PFSK-1 (cell line): ENCODE measurements around the gene FER.

ENCODE experiments used
- FOXP2 ChIP-seq: optimal IDR thresholded peaks from 2 replicates; pipeline ENCODE3; 2011; ENCODE audit warnings: borderline replicate concordance, control low read depth, inconsistent platforms; ENCODE audit not compliant: insufficient read depth; ENCODE audit errors: extremely low read length, extremely low read depth
- POLR2AphosphoS5 ChIP-seq: IDR thresholded peaks from 2 replicates; pipeline ENCODE4 v1.6.1; 2012; ENCODE audit warnings: low read depth, mild to moderate bottlenecking, control low read depth, low read length, moderate library complexity
- SIN3A ChIP-seq: IDR thresholded peaks from 2 replicates; pipeline ENCODE4 v1.6.1; 2012; ENCODE audit warnings: mild to moderate bottlenecking, low read length, moderate library complexity, borderline replicate concordance; ENCODE audit not compliant: insufficient read depth
- TAF1 ChIP-seq: IDR thresholded peaks from 2 replicates; pipeline ENCODE4 v1.6.1; 2012; ENCODE audit warnings: low read length, control low read depth, borderline replicate concordance; ENCODE audit not compliant: insufficient read depth
- TF ChIP-seq, protein P1 (sequence below), 2 experiments: IDR thresholded peaks; 2 replicates each; pipeline versions ENCODE4 v1.6.1 to v1.8.0; 2011 to 2012; ENCODE audit warnings: low read depth in 2 of 2, low read length in 2 of 2, control low read depth in 1 of 2, inconsistent platforms in 1 of 2, mild to moderate bottlenecking in 1 of 2, moderate library complexity in 1 of 2; ENCODE audit not compliant: insufficient read depth in 1 of 2

FER gene

DNA sequence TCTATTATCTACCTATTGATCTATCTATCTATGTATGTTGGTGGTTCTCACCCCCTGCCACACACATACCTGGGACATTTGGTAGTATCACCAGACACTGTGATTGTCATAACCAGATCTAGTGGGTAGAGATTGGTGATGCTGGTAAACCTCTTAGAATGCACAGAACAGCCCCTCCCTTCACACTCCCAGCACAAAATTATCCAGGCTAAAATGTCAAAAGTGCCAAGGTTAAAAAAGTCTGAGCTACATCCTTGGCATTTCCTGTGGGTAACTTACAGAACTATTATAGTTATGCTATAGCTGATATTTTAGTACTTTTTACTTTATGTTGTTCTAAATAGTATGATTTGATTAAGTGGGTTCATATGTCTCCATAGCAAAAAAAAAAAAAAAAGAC, 151.0 kb downstream of the FER start:
- no peak for TF ChIP-seq POLR2AphosphoS5
- TF ChIP-seq TAF1 = no peak
- TF ChIP-seq, protein P1, sequence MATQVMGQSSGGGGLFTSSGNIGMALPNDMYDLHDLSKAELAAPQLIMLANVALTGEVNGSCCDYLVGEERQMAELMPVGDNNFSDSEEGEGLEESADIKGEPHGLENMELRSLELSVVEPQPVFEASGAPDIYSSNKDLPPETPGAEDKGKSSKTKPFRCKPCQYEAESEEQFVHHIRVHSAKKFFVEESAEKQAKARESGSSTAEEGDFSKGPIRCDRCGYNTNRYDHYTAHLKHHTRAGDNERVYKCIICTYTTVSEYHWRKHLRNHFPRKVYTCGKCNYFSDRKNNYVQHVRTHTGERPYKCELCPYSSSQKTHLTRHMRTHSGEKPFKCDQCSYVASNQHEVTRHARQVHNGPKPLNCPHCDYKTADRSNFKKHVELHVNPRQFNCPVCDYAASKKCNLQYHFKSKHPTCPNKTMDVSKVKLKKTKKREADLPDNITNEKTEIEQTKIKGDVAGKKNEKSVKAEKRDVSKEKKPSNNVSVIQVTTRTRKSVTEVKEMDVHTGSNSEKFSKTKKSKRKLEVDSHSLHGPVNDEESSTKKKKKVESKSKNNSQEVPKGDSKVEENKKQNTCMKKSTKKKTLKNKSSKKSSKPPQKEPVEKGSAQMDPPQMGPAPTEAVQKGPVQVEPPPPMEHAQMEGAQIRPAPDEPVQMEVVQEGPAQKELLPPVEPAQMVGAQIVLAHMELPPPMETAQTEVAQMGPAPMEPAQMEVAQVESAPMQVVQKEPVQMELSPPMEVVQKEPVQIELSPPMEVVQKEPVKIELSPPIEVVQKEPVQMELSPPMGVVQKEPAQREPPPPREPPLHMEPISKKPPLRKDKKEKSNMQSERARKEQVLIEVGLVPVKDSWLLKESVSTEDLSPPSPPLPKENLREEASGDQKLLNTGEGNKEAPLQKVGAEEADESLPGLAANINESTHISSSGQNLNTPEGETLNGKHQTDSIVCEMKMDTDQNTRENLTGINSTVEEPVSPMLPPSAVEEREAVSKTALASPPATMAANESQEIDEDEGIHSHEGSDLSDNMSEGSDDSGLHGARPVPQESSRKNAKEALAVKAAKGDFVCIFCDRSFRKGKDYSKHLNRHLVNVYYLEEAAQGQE (IDR thresholded peaks at IDR 0.05; ENCODE audit: insufficient read depth in 1 of 2, low read depth in 2 of 2, low read length in 2 of 2) = no peak
- no peak for TF ChIP-seq SIN3A
- no peak for TF ChIP-seq FOXP2

DNA sequence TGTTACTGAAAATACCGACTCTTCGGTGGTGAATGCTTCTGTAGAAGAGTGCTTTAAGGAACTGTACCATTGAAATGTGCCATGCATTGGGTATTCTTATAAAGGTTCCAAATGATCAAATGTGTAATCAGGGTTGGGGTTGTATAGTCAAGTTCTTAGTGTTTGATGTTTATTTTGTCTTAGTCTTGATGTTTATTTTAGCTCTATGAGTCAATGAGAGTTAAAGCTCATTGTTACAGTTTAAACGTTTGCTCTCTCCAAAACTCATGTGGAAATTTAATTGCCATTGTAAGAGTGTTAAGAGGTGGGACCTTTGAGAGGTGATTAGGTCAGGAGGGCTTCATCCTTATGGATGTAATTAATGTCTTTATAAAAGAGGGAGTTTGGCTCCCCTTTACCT, 153.0 kb downstream of the FER start:
- TF ChIP-seq POLR2AphosphoS5 = no peak

DNA sequence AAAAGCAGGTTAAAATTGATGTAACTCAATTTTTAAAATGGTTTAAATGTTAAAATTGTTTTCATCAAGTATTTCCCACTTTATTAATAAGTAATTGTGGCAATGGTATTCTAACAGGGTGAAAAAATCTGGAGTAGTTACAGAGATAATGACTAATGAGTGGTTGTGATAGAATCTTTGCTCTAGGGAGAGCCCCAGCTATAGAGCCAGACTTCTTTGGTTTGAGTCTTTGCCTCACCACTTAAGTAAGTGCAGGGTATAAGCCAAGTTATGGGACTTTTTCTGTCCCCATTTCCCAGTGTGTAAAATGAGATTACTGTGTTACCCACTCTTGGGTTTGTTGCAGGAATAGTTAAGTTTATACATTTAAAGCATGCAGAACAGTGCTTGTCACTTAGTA, 158.1 kb downstream of the FER start:
- TF ChIP-seq TAF1 (no peak), POLR2AphosphoS5 (no peak)
- TF ChIP-seq, protein P1 (IDR thresholded peaks at IDR 0.05; ENCODE audit: insufficient read depth in 1 of 2, low read depth in 2 of 2, low read length in 2 of 2) = no peak

DNA sequence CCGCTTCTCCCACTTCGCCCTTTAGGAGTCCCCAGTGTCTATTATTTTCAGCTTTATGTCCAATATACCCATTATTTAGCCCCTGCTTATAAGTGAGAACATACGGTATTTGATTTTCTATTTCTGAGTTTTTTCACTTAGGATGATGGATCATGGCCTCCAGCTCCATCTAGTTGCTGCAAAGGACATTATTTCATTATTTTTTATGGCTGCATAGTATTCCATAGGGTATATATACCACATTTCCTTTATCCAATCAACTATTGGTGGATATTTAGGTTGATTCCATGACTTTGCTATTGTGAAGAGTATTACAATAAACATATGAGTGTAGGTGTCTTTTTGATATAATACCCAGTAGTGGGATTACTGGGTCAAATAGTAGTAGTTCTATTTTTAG, 162.9 kb downstream of the FER start:
- TF ChIP-seq FOXP2 (no peak), SIN3A (no peak), TAF1 (no peak), POLR2AphosphoS5 (no peak)
- TF ChIP-seq, protein P1 (IDR thresholded peaks at IDR 0.05; ENCODE audit: insufficient read depth in 1 of 2, low read depth in 2 of 2, low read length in 2 of 2) = no peak

DNA sequence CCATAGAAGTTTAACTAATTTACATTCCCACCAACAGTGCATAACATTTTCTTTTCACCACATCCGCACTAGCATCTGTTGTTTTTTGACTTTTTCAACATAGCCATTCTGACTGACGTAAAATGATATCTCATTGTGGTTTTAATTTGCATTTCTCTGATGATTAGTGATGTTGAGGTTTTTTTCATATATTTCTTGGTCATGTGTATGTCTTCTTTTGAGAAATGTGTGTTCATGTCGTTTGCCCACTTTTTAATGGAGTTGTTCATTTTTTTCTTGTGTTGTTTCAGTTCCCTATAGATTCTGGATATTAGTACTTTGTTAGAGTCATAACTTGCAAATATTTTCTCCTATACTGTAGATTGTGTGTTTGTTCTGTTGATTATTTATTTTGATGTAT, 163.4 kb downstream of the FER start:
- TF ChIP-seq, protein P1 (IDR thresholded peaks at IDR 0.05; ENCODE audit: insufficient read depth in 1 of 2, low read depth in 2 of 2, low read length in 2 of 2) = no peak
- TF ChIP-seq TAF1 (no peak), SIN3A (no peak), FOXP2 (no peak), POLR2AphosphoS5 (no peak)

DNA sequence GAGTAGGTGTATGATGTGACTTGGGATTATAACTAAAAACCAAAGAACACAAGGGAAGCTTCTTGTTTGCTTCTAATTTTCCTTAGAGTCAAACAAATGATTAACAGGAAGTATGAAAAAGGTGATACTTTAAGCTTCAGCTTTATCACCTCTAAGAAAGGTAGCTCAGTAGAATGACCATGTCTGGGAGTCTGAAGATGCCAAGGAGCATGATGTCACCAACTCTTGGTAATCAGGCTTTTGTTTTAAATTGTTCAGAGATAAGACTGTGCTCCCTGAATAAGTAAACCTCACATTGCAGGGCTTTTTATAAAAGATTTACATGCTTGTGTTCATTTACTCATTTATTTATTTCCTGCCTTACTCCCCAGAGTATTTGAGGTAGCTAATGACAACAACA, 169.9 kb downstream of the FER start:
- no peak for TF ChIP-seq TAF1
- no peak for TF ChIP-seq SIN3A
- no peak for TF ChIP-seq POLR2AphosphoS5
- TF ChIP-seq, protein P1 (IDR thresholded peaks at IDR 0.05; ENCODE audit: insufficient read depth in 1 of 2, low read depth in 2 of 2, low read length in 2 of 2) = no peak
- TF ChIP-seq FOXP2 = no peak
